ENCODE measurements around the gene TMEM183A.
"Not testable (repeated sequence)": the region's sequence is repeated elsewhere in the genome, so short reads cannot be mapped to it uniquely, and the experiment has no call there.

Gene TMEM183A

GRCh38 chr1:203006948-203007871, at the start of gene TMEM183A:
TSS of gene TMEM183A (plus strand) at chr1:203007374. CDS start at chr1:203007466, 92 bp downstream.
- DNase-seq (ENCODE audit: low read depth): peak; percentile 97

- DNase-seq (ENCODE audit: low read depth): peak; percentile 86
Measured at GRCh38 chr1:202957733-202958543, 49.2 kb upstream of the TMEM183A start, which contains the start of gene ADIPOR1. TSS of gene ADIPOR1 (minus strand) at chr1:202958312. CDS start at chr1:202951070, 7,242 bp downstream.

- DNase-seq (ENCODE audit: low read depth): no peak
Measured at GRCh38 chr1:202958544-202959275, 48.5 kb upstream of the TMEM183A start.

GRCh38 chr1:202959276-202959620, 47.9 kb upstream of the TMEM183A start:
- DNase-seq (ENCODE audit: low read depth): peak; percentile 72

DNA sequence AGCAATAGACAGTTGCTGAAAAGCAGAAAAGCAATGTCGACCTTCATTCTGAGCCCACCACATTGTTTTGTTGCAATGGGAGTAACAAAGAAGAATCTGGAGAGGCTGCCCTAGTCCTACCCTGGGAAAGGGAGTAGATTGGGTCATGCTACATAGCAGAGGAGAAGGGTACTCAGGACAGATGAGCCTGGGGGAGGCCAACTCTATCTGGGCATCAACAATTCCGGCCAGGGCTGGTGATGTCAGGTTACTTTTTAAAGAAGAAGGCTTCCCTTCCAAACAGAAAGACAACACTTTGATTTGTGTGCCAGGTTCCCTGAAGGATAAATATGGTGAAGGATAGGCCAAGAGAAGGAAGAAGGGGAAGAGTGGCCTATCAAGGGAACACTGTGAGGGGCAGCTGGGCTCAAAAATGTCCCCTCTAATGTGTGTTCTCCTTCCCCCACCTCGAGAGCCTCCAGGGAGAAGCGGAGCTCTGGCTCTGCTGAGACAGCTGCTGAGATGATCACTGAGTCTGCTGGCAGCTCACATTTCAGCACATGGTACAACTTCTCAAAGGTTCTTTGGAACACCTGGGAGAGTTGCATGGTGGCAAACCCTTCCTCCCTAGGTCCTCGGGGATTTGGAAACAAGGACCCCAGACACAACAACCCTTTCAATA, 45.8 kb upstream of the TMEM183A start:
- DNase-seq (ENCODE audit: low read depth): no peak

- DNase-seq (ENCODE audit: low read depth): peak; percentile 67
Measured at GRCh38 chr1:202964791-202965410, 42.3 kb upstream of the TMEM183A start.

GRCh38 chr1:202965422-202965821, 41.8 kb upstream of the TMEM183A start:
- DNase-seq (ENCODE audit: low read depth): peak; percentile 30

DNA sequence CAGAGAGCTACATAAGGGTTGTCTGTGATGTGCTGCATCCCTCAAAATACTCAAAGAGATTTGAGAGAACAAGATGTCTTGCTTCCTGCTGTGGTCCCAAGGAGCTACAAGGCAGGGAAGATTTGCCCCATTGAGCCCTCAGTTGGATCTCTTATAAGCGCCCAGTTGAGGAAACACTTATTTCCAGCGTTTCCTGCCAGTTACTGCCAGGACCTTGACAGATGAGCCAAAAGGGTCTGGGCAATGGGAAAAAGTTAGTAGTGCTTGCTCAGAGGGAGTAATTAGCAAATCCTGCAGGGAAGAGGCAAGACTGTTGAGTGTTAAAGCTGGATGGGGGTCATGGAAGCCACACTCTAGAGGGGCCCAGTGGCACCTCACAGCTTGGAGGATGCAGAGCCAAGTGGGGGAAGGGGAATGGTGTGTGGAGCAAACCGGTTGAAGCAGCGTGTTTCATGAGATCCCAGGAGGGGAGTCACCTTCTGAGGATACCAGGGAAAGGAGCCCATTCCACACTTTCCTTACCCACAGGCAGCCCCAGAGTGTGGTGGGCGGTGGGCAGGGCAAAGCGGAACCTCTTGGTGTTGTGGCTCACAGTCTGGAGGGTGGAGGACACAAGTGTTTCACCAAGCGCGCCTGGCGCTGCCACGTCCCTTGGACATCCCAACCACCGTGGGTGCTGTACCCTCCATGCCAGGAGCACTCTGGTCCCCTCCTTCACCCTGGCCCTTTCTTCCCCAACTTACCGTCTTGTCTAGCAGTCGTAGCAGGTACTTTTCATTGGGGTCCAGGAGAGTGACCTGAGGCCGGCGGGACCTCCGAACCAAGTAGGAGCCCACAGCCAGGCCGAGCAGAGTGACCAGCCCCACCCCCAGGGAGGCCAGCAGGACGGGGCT, 40.9 kb upstream of the TMEM183A start:
- no peak for DNase-seq (ENCODE audit: low read depth)

DNA sequence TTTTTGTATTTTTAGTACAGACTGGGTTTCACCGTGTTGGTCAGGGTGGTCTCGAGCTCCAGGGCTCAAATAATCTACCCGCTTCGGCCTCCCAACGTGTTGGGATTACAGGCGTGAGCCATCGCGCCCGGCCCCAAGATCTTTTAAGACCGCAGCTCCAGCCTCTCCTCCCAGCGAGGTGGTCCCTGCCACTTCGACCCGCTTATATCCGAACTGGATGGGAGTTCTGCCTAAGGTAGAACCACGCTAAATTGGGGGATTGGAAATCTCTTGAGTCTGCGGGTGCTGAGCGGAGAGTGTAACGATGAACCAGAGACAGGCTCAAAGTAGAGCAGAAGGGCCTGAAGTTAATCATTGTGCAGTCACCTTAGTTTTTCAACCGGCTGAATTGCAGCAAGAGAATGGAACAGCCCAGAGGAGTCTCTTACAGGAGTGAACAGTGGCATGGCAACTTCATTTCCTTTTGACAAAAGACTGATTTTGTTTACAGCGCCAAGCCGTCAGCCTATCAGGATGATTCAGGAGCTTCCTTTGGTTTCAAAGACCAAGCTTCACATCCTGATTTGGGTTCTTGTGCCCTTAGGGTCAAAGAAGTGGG, 39.4 kb upstream of the TMEM183A start:
- peak; percentile 4 for DNase-seq (ENCODE audit: low read depth)

DNA sequence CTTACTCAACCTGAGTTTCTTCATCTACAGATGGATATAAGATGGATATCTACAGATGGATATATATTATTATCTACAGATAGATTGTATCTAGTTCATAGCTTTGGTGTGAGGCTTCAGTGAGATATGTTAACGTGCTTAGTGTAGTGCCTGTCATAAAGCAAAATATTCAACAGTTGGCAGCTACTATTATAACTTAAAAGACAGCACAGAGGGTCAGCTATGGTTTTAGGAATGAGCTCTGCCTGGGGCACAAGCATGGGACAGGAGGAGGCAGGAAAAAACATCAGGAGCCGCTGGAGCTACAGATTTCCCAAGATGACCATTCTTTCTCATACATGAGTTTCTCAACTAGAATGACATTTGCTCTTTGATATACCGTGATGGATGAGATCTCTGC, 38.8 kb upstream of the TMEM183A start:
- no peak for DNase-seq (ENCODE audit: low read depth)

GRCh38 chr1:202968895-202969295, 38.3 kb upstream of the TMEM183A start:
- DNase-seq (ENCODE audit: low read depth): peak; percentile 69

DNA sequence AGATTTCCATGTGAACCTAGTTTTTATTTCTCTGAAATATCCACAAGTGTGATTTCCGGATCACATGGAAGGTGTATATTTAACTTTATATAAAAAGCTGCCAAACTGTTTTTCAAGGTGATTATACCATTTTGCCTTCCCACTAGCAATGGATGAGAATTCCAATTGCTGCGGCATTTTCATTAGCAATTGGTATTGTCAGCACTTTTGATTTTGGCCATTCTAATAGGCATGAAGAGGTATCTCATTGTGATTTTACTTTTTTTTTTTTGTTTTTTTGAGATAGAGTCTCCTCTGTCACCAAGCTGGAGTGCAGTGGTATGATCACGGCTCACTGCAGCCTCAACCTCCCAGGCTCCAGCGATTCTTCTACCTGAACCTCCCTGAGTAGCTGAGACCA, 35.1 kb upstream of the TMEM183A start:
- no peak for DNase-seq (ENCODE audit: low read depth)

- no peak for DNase-seq (ENCODE audit: low read depth)
Measured at GRCh38 chr1:202974856-202975255, 32.3 kb upstream of the TMEM183A start.

GRCh38 chr1:202976633-202977032, 30.5 kb upstream of the TMEM183A start:
- no peak for DNase-seq (ENCODE audit: low read depth)

- no peak for DNase-seq (ENCODE audit: low read depth)
Measured at GRCh38 chr1:202979459-202979858, 27.7 kb upstream of the TMEM183A start.

DNA sequence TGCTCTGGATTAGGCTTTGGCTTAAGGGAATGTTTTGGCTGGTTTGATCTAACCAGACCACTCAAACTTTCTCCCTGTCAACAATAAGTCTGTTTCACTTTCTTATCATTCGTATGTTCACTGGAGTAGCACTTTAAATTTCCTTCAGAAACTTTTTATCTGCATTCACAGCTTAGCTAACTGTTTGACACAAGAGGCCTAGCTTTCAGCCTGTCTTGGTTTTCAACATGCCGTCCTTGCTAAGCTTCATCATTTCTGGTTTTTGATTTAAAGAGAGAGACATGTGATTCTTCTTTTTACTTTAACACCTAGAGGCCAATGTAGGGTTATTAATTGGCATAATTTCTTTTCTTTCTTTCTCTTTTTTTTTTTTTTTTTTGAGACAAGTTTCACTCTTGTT, 25.2 kb upstream of the TMEM183A start:
- no peak for DNase-seq (ENCODE audit: low read depth)

GRCh38 chr1:202982715-202983430, 24.3 kb upstream of the TMEM183A start:
- DNase-seq (ENCODE audit: low read depth): no peak

DNA sequence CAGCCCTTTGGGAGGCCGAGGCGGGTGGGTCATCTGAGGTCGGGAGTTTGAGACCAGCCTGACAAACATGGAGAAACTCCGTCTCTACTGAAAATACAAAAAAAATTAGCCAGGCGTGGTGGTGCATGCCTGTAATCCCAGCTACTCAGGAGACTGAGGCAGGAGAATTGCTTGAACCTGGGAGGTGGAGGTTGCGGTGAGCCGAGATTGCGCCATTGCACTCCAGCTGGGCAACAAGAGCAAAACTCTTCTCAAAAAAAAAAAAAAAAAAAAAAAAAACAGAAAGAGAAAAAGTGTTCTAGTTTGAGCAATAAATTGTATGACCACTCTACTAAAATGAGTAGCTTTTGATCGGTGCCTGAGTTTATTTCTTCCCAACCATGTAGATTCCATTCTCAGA, 21.1 kb upstream of the TMEM183A start:
- DNase-seq (ENCODE audit: low read depth): not testable (repeated sequence)

DNA sequence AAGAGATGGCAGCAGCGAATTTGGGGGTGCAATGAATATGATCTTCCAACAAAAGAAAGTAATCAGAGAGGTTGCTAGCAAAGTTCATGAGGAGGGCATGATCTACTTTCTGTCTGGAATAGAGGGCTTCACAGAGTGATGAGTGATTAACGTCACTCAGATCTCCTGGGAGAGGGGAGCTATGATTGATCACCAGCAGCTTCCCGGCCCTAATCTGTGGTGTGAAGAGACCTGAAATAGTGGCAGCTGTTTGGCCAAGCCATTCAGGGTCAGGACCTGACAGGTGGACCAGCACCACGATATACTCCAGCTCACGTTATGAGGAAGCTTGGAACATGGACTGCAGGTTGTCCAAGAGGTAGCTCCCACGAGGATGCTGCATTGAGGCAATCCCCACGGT, 19.9 kb upstream of the TMEM183A start:
- no peak for DNase-seq (ENCODE audit: low read depth)

Measured in EH (cell line).